Adrenal gland (tissue), 5 donors: Measurements from ENCODE around the gene SCO2.

Experiments used
- CTCF ChIP-seq, 6 experiments: fragments of 450-650 bp in 4 of 6; fragments of 200-600 bp in 2 of 6; sonication (generic) in 1 of 6; IDR thresholded peaks; 1 replicate in 5 of 6; 2 replicates in 1 of 6; pipeline versions ENCODE4 v1.5.1 to v1.8.0; 2016 to 2021; ENCODE audit warnings: antibody characterized with exemption in 6 of 6, mild to moderate bottlenecking in 2 of 6, moderate library complexity in 1 of 6
- POLR2A ChIP-seq, 2 donors: fragments of 450-650 bp; IDR thresholded peaks; one replicate each; pipeline ENCODE4 v1.6.1; 2017; ENCODE audit warnings: antibody characterized with exemption in 2 of 2, mild to moderate bottlenecking in 2 of 2, moderate library complexity in 1 of 2
- donor health status: DM: no; HTN: no; CAD: no.

GRCh38 chr22:50531546-50531961 is 6.2 kb upstream of the SCO2 start:
- TF ChIP-seq CTCF (IDR thresholded peaks at IDR 0.05) (no peak), POLR2A (IDR thresholded peaks at IDR 0.05) (no peak)
